Stimulated activated naive CD4-positive, alpha-beta T cell (primary cell): ENCODE measurements around the gene HIRA.
"Not testable (repeated sequence)": the region's sequence is repeated elsewhere in the genome, so short reads cannot be mapped to it uniquely, and the experiment has no call there.

Source experiments
- DNase-seq, 6 experiments: peaks; one replicate each; lab custom pipeline; 2025; lab: John Stamatoyannopoulos, UW

HIRA gene

DNA sequence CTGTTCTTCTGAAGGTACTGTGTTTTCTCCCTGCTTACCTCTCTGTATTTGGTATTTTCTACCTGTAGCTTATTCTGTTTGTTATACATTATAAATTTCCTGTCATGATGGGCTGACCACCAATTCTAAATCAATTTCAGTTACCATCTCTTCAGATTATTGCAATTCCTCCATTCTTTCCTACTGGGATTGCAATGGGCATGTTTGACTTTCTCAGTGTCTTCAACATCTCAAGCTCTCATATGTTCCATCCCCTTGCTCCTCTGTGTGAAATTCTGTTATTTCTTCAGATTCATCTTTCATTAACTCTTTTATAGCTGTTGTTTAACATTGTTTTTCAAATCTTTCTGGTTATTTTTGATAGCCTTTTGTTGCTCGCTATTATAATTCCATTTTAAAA is 31.5 kb upstream of the HIRA start:
- no peak for DNase-seq

DNA sequence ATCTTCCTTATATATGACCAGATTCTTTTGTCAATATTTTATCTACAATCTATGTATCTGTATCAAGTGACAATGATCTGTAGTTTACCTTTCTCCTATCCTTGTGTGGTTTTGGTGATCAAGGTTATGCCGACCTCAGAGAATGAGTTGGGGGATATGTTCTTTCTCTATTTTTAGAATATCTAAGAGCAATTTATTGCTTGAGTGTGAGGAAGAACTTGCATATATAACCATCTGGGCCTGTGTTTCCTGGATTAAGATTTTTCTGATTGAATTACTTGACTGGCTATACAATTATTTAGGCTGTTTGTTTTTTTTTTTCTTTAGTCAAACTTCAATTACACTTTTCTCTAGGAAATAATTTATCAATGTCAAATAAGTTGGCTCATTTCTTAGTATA is 30.0 kb upstream of the HIRA start:
- no peak for DNase-seq

DNA sequence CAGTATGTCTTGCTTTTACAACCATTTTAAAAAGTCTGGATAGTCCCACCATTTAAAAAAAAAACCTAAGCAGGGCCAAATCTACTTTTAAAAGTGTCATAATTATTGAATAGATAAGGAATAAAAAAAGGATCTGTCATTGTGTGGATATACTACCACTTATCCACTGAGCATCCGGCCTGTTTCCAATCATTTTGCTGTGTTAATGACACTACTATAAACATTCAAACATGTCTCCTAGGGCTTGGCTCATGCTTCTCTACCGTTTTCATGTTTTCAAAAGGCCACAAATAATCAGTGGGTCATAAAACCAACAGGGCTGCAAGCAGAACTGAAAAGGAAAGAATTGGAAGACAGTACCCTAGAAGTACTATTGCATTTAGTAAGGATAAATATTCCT is 28.5 kb upstream of the HIRA start:
- DNase-seq: no peak

DNA sequence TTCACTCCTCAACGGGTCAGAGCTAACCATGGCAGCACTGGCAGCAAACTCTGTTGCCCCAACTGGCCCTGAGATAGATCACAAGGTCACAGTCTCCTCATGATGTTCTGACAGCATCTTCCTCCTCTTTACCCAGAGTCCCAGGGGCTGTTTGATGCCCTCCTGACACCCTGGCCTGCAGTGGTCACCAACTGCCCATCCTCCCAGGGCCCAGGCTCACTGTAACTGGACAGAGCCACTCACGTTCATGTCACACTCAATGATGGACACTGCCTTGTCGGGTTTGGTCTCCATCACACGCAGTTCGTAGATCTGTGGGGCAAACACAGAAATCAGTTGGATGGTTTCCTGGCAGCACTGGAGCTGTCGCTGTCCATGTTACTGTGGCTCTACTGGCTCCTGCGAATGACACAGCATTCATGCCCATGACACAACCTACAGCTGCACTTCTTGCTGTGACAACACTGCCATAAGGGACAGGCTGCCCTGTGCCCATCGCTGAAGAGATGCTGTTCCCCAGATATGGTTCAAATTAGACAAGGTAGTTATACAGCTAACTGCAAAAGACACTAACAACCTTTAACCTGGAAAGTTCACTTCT is 26.4 kb upstream of the HIRA start:
- DNase-seq: no peak

DNA sequence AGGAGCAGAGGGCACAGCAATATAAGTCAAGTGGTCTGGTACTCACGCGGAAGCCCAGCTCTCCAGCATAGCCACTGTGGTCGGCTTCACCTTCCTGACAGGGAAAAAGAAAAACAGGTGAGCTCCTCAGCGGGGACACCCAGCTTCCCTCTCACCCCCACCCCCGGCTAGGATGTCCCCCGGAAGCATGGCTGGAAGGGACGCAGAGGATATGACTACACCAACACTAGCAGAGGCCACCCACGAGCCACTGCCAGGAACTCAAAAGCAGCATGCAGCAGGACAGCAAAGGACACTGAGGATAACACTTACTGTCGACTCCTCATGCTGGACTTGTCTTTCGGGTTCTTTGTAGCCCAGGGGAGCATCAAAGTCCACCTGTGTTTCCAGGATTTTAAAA is 25.0 kb upstream of the HIRA start:
- DNase-seq: no peak

DNA sequence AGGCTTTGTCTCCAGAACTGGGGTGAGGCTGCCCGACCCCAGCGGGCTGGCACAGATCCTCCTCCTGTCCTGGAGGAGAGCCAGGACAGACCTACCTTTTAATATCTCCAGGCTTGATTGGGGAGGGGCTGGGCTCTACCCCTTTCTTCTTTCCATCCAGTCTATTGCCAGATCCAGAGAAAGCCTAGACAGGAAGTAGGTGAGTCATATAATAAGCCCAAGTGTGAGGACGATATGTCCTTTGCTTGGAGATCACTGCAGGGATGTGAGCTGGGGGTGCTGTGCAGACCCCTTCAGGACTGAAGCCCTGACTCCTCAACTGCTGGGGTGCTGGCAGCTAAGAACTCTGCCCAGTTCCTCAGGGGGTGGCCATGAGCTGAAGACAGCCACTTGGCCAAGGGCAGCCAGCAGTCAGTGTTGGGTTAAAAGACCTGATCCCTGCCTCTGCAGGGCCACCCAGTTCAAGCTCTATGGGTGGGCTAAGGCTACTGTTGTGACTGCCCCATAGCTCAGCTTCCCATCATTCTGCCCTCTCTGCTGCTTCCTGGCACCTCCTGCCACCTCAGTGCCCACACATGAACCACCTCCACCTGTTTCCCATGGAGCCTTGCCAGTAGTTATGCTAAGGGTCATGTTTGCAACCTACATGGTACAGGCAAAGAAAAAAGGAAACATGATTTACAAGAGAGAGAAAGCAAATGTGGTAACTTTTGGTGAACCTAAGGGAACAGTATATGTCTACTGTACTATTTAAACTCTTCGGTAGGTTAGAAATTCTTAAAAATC is 24.2 kb upstream of the HIRA start:
- no peak for DNase-seq

DNA sequence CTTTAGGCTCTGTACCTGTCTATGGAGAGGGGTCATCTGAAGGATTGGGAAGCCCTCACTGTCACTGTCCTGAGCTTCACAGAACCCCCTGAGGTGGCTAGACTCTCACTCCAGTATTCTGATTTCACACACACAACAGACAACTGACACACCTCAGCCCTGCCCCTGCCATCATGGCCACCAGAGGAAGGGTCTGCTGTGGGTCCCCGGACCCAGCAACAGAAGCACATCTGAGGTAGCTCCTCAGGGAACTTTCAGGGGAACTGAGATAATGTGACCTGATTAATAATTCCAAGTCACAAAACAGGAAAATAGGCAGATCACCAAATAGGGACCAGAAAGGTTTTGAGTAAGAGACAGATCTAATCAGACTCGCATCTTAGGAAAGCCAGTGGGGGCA is 23.5 kb upstream of the HIRA start:
- DNase-seq: no peak

DNA sequence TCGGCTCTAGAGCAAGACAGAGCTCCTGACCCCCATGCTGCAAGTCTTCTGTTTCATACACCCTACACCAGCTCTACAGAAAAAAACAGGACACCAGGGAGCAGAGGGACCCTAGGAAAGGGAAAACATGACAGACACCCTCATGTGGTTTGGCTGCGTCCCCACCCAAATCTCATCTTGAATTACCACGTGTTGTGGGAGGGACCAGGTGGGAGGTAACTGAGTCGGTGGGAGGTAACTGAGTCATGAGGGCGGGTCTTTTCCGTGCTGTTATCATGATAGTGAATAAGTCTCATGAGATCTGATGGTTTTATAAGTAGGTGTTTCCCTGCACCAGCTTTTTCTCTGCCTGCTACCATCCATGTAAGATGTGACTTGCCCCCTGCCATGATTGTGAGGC is 22.6 kb upstream of the HIRA start:
- no peak for DNase-seq

DNA sequence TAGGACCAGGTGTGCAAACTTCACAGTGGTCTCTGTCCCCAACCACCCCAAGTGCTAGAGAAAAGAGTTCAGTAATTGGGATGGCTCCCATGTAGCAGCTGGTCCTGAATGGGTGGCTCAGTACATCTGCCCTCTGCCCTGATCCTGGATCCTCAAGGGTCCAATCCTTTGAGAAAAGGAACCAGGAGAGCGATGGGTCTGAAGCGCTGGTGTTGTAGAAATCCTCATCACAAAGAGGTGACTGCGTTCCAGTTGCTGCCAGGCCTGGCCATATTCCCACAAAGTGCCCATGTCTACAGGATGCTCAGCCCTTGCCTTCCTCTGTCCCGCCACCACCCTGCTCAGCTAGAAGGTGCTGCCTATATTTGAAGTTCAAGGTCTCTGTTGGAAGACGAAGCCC is 22.2 kb upstream of the HIRA start:
- no peak for DNase-seq

DNA sequence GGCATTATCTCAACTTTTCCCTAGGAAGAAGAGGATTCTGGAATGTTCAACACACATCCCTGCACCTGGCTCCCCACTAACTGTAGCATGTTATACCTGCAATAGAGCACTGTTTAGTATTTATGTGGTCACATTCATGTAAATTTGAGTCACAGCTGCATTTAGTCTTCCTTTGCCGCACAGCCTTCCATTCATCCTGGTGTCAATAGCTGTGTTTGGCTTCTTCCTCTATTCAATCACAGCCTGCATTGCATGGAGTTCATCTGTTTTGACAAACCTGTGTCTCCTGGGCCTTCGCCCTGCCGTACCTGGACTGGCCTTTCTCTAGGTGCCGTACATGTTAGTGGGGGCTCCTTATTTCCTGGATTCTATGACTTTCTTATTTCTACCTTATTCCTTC is 20.0 kb upstream of the HIRA start:
- DNase-seq: no peak

DNA sequence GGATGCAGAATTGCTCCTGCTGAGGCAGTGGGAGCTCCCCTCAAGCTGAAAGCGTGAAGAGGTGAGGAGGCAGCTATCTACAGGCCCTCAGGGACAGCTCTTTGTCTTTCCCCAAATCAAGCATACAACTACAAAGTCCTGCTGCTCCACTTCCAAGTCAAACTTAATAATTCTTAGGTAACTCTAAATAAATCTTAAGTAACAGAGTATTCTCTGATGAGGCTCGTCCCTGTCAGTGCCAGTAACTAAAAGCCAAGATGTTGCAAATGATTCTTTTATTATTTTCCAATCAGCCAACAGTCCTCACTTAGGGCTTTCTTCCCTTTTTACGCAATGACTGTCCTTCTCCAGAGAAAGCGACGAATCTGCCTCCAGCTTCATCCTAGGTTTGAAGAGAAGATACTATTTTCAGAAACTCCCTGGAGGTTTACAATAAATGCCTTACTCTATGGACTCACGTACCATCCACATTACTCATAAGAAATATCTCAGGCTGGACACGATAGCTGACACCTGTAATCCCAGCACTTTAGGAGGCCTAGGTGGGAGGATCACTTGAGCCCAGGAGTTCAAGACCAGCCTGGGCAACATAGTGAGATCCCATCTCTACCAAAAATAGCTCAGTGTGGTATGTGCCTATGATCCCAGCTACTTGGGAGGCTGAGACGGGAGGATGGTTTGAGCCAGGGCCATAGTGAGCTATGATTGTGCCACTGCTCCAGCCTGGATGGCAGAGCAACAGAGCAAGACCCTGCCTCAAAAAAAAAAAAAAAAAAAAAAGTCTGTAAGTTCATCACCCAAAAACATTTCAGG is 19.0 kb upstream of the HIRA start:
- no peak for DNase-seq

DNA sequence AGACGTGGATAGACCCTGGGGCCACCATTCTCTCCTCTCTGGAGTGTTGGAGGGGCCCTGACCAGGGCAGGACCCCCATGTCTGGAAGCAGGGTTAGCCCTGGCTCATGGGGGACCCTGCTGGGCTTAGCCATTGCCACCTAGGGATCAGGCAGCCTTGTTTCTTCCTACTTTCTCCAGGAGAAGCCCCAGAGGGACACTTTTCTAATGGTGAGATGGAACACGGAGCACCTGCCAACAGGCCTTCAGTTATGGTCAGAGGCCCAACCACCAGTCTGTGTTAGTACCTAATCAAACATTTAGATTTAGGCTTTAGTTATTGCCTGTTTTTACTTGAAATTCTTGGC is 17.9 kb upstream of the HIRA start:
- DNase-seq: no peak

DNA sequence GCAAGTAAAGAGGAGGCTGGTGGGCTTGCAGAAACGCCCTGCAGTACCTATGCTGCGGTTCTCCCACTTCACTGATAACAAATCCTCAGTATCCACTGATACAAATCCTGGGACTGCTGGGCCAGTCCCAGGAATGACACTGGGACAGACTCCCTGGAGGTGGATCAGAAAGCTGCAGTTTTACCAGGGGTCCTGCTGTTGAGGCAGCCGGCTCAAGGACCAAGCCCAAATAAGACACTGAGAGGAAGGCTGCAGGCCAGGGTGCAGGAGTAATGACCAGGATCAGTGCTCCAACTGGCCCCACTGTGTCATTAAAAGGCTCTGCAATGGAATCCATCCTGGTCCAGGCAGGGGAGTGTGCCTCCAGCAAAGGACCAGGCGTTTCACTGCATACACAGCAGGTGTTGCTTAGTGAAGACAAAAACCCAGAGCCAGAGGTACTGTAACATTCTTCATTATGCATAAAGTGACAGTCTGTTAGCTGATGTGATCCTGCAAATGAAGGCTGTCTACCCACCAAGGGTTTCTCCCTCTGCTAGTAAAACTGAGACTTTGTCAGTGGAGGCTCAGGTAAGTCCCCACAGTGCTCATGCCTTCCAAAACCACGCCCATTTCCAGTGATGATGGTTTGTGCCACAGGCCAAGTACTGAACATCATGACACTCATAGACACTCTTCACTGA is 17.3 kb upstream of the HIRA start:
- no peak for DNase-seq

DNA sequence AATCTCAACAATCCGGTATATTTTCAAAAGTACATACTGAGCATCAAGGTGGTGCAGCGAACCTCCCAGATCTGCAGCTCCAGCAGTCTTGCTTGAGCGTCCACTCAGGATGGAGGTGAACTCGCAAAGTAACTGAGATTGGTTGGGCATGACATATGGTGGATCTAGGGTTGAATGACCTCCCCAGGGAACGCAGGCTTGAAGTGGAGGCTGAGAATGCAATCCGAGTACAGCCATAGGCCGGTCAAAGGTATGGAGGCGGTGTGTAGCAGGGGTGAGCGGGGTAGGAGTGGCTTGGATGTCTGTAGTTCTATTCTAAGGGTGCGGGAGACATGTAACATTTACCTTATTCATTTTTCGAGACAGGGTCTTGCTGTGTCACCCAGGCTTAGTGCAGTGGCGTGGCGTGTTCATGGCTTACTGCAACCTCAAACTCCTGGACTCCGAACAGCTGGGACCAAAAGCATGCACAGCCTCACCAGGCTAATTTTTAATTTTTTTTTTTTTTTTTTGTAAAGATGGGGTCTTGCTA is 16.6 kb upstream of the HIRA start:
- peak in 1 of 6 experiments; percentile 35 for DNase-seq

DNA sequence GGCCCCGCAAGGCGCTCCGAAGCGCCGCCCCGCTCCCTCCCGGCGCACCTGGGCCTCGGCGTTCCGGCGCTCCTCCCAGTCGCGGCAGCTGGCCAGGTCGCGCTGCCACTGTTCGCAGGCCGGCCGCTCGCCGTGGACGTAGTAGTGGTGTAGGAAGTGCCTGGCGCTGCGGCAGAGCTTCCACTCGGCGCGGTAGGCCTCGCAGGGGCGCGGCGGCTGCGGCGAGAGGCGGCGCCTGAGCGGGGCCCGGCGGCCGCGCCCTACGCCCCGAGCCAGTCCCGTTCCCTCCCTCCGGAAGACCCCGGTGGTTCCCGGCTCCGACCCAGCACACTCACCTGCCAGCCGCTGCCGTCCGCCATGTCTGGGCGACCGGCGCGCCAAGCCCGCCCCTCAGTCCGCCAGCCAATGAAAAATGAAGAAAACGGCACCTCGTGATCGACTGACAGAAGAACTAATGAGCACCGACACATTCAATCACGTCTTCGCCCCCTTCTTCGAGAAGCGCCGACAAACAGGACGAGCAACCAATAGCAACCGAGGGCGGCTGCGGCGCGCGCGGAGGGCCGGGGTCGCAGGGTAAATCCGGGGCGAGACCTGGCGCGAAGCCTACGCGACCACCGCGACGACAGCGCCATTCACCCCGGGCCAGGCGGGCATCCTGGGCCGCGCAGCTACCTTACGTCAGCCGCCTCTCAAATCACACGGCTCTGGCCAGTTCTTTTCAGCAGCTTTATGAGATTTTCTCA is 16.0 kb upstream of the HIRA start, which contains the start of gene C22orf39:
C22orf39 (minus strand) TSS at position 382 of the 746 bp plus-strand sequence; CDS start at position 359, 23 bp downstream.
- DNase-seq: peak; percentile 83 to 90 (median 88)

DNA sequence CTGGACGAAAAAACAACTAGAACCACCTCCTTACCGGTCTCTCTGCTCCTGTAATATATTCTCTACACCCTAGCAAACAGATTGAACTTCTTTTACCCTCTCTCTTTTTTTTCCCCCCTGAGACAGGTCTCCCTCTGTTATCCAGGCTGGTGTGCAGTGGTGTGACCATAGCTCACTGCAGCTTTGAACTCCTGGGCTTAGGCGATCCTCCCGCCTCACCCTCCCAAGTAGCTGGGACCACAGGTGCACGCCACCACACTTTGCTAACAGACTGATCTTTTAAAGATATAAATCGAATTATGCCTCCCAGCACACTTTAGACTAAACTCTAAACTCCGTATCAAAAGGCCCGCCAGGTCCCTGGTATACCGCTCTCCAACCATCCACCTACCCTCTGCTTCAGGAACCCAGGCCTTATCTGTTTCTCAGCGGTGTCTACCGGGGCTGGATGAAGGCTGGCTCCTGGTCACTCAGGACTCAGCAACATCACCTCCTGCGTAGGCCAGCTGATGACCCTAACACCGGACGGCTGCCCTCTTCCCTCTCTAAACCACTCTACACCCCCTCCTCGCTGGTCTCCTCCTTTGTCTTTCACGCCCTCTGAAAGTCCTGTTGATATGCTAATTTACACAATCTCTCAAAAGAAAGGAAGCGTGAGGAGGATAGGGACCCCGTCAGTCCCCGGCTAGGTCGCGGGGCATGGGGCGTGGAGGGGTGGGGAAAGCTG is 15.2 kb upstream of the HIRA start:
- peak in 1 of 6 experiments; percentile 25 for DNase-seq

DNA sequence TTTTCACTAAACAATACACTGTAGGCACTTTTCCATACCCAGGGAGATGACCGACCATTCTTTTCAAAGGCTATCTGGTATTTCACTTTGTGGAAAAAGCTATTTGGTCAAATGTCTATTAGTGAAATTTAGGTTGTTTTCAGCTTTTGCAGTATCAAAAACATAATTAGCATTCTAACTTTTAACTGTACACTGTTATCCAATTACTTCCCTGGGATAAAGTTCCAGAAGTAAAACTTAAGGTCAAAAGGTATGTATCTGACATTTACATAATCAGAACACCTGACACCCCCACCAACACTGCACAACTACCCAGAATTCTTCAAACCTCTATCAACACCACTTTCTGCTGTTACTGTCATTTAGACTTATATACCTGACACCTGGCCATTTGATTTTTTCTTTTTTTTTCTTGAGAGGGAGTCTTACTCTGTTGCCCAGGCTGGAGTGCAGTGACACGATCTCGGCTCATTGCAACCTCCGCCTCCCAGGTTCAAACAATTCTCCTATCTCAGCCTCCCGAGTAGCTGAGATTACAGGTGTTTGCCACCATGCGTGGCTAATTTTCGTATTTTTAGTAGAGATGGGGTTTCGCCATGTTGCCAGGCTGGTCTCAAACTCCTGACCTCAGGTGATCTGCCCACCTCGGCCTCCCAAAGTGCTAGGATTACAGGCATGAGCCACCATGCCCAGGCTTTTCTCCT is 13.9 kb upstream of the HIRA start:
- DNase-seq: not testable (repeated sequence)

DNA sequence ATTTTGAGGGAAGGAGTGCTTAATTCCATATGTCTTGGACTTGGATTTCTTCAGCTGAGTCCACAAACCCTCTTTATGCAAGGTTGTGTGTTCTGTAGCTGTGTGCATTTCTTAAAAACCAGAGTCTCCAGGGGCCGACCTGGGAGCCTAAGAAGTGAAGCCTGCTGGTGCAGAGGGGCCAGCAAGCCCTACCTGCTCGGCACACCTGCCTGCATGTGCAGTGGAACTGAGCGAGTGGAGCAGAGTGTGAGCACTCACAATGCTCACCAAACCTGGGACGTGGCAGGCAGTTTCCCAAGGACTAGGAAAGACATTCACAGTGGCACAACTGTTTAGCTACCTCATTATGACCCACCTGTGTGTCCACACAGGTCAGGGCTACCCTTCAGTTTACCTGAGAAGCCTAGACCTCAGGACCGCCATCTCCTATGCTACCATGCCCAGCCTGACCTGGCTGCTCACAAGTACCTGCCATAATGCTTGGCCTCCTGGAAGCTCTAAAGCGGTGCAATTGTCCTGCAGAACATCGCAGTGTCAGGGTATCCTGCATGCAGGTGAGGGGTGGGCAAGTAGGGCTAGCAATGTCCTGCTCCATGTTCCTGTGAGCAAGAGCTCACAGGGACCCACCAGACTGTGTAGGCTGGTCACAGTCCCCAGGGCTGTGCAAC is 12.1 kb upstream of the HIRA start:
- DNase-seq: no peak

DNA sequence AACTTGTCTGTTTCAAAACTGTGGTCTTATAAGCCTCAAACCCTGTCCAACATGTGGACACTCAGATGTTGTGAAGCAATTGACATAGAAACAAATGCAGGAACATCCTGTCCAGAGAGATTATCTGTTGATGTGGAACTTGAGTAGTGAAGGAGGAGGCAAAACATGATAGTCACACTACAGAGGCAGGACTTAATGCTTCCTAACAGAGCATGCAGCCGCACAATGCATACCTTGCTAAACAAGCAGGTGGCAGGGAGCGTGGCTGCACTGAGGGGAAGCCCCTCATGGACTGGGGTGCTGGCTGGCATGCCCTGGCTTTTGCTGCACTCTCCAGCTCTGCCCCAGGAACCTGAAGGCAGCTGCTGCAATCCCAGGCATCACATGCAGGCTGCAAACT is 10.6 kb upstream of the HIRA start:
- DNase-seq: no peak
